HG02840 (cell line): ENCODE results near the gene TRIM59.

Source experiments
- ATAC-seq: cut with Tn5 transposase; IDR thresholded peaks from one replicate; pipeline ENCODE4 v1.9.1; 2021; ENCODE audit warnings: mild to moderate bottlenecking, moderate library complexity, moderate number of reproducible peaks; ENCODE audit not compliant: unreplicated experiment, low FRiP score

TRIM59 gene

DNA sequence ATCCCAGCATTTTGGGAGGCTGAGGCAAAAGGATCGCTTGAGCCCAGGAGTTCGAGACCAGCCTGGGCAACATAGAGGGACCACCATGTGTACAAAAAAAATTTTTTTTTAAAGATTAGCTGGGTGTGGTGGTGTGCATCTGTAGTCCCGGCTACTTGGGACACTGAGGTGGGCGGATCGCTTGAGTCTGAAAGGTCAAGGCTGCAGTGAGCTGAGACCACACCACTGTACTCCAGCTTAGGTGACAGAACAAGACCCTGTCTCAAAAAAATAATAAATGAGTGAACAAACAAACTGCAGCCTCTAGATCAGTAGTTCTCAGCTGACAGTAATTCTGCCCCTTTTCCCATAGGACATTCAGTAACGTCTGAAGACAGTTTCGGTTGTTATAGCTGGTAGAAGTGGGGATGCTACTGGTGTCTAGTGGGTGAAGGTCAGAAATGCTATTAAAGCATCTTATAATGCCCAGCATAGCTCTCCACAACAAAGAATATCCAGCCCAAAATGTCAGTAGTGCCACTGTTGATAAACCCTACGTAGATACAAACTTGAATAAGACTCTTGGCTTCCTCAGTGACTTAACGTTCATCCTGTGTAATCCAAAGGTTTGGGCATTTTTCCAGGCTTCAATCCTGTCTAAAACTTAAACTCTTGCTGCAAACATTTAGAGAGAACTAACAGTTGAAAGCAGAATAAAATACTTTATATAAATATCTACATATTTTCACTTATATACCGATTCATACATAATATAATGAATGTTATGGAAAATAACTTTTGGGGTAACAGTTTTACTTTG lies 39.6 kb downstream of the TRIM59 start:
- ATAC-seq: no peak

DNA sequence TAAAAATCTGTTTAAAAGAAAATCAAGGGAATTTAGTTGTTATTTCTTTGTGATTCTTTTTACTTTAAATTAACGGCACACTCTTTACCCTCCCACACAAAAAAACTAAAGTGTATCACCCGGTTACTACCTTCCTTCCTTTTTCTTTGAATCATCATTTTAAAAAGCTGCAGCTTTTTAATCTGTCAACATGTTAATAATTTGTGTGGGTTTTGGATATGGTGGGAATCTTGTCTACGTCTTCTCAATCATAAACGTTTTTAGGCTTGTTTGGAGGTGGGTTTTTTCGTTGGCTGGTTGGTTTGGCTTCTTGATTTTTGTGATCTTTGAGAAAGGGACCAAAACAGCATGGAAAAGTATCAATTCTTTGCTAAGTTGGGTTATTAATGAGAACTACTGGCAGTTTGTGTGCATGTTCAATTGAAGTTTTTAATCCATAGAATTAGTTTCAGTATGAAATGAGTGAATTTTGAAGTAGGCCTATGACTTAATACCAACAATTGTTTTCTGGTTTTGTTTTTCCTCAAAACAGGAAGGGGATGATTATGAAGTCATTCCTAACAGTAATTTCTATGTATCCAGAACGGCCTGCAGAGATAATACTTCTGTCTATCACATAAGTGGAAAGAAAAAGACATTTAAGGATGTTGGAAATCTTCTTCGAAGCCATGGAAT lies 45.7 kb downstream of the TRIM59 start:
- ATAC-seq: no peak

DNA sequence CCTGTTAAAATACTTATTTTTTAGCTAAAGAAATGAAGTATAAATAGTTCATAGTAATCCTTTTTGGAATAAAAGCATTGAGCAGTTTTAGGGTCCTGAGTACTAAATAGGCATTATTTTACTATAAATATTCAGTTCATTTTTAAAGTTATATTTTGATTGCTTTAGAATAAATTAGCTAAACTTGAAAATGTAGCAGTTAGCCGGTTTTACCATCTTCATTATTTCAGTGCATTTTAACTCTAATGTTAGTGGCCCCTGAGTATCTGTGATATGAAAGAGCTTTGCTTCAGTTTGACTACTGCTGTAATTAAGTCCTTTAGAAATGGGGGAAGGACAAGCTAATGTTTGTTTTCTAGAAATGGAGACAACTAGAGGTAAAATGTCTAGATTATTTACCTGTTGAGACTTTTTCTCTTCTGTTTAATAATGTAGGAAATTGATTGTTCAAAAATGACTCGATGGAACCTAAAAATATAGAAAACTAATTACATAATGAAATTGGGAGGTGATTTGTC lies 46.5 kb downstream of the TRIM59 start:
- no peak for ATAC-seq

DNA sequence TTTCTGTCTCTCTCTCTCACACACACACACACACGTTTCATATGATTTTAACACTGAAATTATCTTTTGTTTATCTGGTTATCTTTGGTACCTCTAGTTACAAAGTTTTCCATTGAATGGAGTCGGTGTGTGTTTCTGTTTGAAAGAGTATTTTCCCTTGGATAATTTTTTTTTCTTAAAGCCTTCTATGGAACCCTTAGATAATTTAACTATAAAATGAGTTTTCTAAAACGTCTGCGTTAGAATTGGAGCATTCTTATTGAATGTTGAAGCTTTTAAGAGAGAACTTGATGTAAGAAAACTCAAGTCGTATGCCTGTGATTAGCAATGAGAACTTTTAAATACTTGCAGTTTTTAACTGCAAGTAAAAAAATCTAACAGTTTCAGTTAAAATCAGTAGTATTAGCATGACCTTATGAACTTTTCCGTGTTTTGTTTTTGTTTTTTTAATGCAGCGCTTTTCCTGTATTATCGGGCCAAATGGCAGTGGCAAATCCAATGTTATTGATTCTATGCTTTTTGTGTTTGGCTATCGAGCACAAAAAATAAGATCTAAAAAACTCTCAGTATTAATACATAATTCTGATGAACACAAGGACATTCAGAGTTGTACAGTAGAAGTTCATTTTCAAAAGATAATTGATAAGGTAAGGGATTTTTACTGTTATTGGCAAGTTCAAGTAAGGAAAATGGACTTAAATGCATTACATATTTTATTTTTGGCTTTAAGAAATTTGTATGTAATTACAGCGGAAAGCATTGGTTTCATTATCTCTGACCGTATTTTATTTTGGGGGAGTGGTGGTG lies 47.2 kb downstream of the TRIM59 start:
- ATAC-seq: no peak

DNA sequence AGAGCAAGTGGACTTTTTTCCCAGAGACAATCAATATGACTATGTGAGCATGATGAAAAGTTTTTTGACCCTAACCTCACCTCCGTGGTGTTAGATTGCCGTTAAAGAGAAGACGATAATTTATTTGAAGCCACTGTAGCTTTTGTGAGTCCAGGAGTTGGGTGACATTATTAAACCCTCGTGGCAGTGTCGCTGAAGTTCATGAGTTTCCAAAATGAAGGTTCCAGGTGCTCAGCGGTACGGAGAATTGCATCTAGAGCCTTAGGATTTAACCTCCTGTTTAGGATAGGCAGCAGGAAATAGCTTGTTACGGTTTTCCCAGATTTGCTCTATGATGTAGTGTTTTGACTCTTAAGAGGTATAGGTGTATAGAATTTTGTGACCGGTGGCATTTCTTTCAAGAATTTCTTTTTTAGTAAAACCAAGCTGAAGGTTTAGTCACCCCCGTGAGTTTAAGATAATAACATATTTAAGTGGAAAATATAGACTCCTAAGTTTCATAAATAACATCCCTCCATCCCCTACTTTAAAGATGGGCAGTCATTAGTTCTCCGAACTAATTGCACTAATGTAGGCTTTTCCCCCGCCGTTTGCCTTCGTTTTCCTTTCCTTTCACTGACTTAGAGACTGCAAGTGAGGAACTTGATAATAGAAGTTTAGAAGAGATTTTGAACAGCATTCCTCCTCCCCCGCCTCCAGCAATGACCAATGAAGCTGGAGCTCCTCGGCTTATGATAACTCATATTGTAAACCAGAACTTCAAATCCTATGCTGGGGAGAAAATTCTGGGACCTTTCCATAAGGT lies 48.1 kb downstream of the TRIM59 start:
- no peak for ATAC-seq

DNA sequence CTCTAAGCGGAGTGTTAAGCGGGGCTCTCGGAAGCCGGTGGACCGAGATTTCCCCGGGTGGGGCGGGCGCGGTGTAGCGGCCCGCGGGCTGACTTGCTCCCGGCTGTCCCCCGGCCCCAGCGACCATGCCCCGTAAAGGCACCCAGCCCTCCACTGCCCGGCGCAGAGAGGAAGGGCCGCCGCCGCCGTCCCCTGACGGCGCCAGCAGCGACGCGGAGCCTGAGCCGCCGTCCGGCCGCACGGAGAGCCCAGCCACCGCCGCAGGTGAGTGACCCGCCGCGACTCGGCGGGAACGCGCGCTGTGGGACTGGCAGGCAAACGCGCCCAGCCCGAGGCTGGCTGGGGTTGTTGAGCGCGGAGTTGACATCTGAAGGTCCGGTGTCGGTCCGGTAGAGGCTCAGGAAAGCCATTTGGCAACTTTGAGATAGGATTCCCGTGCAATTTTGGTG lies 48.9 kb downstream of the TRIM59 start:
- ATAC-seq: peak; percentile 5

DNA sequence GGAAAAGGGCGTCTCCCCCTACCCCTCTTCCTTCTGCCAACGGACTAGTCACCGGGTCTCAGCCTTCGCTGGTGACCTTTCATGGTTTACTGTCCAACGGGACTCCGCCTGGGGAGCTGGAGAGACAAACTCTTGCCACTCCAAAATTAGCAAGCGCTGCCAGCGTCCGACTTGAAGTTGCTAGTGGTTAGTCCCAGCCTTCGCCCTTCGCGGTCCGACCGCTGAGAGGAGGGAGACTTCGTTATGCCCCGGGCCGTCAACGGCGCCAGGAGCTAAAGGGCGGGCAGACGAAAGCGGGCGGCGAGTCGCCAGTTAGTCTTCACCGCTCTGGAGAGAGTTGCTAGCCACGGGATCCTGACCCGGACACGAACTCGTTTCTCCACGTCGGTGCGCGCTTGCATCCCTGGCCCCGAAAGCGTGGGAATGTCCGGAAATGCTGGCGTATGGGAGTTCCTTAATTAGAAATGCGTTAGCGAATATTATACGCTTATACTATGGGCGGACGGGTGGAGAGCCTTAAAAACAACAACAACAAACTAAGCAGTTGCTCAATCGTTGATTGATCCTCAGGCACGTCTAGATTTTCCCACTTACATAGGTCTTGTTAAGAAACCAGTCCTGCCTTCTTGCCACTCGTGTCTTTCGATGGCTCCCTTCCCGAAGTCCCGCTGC lies 49.4 kb downstream of the TRIM59 start:
- ATAC-seq: peak; percentile 20

DNA sequence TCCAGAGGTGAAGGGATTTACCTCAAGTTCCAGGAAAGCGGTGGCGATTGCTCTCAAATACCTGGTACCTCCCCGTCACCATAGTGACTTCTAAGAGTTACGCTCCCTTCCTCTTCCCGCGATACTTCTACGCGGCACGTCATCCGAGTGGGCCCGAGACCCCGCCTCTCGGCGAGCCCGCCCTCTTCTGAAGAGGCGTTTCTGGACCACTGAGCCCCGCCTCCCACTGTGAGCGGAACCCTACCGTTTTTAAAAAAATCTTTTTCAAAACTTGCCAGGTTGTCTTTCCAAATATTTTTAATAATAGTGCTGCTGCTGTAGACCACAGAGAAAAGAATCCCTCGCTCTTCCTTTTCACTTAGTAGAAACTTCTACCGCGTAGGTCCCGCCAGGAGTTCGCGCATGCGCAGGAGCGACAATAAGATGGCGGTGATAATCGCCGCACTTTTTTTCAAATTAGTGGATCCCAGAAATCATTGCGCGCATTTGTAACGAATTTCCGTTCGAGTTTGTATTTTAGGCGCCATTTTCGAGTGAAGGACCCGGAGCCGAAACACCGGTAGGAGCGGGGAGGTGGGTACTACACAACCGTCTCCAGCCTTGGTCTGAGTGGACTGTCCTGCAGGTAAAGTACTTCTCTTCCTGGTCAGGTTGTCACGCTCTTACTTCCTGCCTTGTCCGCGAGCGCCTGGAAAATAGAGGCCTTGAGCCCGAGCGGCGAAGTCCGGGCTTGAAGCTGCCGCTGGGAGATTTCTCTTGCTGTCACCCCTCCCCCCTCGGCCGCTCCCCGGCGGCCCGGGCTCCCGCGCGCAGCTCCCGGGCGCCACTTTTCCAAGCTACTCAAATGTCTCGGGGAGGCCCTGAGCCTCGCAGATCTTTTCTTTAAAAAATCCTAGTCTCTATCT lies 50.2 kb downstream of the TRIM59 start, which contains the start of the genes IFT80 and SMC4:
Gene IFT80 (minus strand): TSS at position 101 of the 905 bp plus-strand sequence. CDS start 14,625 bp downstream, outside the sequence.
Gene SMC4 (plus strand): TSS at position 526 of the 905 bp plus-strand sequence. CDS start 1,177 bp downstream, outside the sequence.
- ATAC-seq: peak; percentile 94

DNA sequence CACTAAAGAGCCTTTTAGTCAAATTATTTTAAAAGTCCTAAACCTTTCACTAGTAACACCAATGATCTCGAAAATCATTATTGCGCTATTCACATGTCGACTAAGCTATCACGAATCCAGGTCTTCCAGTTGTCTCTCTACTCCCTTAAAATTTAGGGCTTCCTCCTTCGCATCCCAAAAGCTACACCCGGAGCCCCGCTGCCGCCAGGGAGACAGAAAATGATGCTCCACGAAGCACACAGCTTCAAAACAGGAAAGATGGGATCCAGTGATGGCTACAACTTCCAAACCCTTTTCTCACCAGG lies 50.8 kb downstream of the TRIM59 start:
- peak; percentile 3 for ATAC-seq

DNA sequence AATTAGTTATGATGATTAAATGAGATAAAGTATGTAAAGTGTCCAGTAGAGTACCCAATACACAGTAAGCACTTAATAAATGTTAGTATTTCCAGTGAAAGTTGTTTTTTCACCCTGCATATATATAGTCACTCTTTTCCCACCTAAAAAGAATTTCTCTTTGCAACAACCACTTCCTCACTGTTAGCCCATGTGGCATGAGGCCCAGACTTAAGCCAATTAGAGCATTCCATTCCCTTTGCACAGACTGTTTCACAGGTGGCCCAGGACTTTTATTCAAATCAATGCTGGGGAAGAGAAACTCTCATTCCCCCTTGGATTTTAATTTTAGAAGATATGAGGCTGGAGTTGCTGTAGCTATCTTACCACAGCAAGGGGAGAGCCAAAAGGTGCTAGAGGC lies 54.3 kb downstream of the TRIM59 start:
- no peak for ATAC-seq

DNA sequence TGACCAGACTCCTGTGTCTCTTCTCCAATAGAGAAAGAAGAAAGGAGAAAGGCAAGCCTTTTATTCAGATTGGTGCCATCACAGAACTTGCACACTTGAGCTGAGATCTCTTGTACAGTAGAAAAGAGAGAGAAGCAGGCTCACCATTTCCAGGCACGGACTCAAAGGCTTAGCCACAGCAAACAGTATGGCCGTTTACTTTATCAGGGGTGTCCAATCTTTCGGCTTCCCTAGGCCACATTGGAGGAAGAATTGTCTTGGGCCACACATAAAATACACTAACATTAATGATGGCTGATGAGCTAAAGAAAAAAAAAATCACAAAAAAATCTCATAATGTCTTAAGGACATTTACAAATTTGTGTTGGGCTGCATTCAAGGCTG lies 55.6 kb downstream of the TRIM59 start:
- no peak for ATAC-seq

DNA sequence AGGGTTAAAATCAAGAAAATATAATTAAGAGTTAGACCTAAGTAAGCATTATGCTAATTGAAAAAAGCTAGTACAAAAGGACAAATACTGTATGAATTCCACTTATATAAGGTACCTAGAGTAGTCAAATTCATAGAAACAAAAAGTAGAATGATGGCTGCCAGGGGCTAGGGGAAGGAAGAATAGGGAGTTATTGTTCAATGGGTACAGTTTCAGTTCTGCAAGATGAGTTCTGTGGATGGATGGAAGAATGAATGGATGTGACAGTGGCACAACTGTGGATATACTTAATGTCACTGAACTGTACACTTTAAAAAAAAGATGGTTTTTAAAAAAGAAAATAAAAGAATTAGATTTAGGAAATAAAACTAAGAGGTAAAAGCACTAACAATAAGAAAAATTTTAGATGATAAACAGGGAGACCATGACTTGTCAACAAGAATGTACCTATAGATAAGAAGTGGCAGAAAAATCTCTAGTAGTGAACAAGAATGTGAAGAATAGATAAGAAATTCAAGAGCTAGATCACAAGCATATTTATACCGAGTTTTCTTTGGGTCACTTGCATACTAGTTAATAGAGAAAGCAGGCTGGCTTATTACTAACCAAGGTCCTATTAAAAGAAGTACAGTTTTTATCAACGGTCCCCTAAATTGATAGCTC lies 56.1 kb downstream of the TRIM59 start:
- no peak for ATAC-seq

DNA sequence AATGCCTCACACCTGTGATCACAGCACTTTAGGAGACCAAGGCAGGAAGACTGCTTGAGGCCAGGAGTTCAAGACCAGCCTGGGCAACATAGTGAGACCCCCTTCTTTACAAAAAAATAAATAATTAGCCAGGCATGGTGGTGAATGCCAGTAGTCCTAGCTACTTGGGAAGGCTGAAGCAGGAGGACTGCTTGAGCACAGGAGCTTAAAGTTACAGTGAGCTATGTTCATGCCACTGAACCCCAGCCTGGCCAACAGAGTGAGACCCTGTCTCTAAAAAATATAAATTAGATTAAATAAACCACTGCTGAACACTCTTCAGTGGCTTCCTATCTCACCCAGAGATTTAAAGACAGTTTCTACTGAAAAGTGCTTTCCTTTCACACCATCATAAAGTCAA lies 56.8 kb downstream of the TRIM59 start:
- no peak for ATAC-seq

DNA sequence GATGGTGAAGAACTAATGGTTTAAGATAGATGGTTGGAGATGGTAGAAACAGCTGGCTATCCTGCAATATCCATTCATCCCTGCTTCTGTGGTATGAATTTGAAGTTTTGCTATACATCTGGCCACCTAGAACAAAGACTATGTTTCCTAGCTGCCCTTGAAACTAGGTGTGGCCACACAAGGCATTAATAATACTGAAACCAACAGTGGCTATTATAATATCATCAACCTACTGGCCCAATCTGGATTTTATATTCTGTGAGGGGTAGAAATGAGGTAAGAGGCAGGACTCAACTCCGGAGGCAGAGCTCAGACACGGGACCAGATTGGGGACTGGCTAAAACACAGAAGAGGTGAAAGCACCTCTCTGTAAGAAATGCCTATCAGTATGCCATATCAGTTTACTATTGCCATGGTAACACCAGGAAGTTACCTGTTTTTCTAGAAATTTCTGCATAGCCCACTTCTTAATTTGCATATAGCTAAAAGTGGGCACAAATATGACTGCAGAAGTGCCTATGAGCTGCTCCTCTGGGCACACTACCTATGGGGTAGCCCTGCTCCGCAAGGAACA lies 58.9 kb downstream of the TRIM59 start:
- ATAC-seq: no peak
